HG02852 (cell line): Measurements from ENCODE around the gene GNAS-AS1.

Source experiments
- ATAC-seq: cut with Tn5 transposase; IDR thresholded peaks from one replicate; pipeline ENCODE4 v1.9.1; 2021; ENCODE audit warnings: mild to moderate bottlenecking, moderate library complexity; ENCODE audit not compliant: unreplicated experiment

Gene GNAS-AS1

DNA sequence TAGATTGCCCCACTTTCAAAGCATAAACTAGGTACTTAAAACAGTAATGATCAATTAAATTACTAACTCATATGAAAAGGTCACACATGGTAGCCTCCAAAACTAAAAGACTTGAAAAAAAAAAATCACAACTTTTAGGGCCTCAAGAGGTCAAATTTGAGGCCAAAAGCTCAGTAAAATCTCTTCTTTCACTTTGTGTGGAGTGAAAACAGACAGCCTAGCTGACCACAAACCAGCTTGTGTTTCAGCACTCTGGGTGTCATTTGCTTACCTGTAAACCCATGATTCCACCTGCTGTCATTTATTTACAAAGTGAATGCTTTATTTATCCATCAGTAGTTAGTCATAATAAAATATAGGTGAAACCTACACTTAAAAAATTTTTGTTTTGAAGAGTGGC lies 35.8 kb upstream of the GNAS-AS1 start:
- no peak for ATAC-seq

GRCh38 chr20:58884966-58885365 lies 34.3 kb upstream of the GNAS-AS1 start:
- ATAC-seq: no peak

DNA sequence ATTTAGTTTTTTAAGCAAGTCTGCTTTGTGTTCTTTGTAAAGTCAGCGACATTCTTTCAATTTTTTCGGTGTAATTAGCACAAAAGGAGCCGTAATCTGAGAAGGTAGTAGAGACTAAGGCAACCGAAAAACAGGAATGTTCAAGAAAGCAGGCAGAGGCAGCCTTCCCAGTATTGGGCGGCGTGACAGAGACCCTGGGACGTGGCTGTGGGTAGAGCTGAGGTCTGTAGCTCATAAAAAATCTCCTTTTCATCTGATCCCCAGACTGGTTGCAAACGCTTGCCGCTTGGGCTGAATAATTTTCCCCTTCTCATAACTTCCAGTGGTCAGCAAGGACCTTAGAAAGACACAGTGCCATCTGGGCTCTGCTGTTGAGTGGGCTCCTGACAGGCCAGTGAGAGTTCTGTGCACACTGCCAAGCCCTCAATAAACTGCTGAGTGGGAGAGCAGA lies 32.6 kb upstream of the GNAS-AS1 start:
- no peak for ATAC-seq

DNA sequence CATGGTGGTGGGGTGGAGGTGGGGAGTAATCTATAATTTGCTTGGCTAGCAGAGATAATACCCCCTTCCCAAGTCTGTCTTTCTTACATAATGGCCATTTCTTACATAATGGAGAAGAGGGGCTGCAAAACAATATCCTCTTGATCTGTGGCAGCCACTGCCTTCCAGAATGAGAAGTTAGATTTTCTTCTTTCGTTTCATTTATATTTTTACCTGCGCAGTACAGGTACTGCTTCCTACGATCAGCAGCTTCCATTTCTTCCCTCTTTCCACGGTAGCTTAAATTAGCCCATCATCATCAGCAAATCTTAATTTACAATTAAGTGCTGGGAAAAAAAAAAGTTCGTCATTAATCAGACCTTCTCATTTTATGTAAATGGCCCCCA lies 32.0 kb upstream of the GNAS-AS1 start:
- ATAC-seq: no peak

DNA sequence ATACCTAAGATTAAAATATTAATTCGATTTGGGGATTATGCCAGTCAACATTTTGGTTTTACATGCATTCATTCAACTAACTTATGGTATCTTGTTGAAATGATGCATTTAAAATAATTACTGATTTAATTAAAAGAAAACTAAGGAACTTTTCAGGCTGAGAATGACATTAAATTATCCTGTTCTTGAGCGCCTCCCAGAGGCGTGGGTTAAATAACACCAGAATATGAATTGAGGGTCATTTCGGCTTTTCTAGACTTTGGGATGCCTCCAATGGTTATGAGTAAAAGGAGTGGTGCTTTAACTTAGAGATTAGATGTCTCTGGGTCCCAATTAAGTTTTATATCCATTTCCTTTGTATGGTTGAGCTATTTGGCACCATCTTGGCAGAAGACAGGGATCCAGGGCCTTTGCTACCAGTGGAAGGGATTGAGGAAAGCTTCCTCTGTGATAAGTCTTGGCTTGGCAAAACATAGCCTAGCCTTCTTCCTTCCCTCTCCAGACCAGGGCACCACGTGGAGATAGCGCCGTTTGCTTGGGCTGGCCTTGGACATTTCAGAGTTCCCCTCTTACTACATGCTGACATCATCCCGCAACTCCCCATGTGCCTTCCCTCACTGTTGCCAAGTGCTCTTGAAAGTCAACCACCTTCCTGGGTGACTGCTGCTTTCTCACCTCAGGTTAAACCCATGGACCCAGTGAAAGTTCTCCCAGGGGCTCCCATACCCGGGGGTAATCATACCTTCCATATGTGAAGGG lies 30.5 kb upstream of the GNAS-AS1 start:
- ATAC-seq: no peak

- no peak for ATAC-seq
Observed at GRCh38 chr20:58880441-58880840, 29.7 kb upstream of the GNAS-AS1 start.

- no peak for ATAC-seq
Observed at GRCh38 chr20:58878399-58878798, 27.7 kb upstream of the GNAS-AS1 start.

- ATAC-seq: no peak
Observed at GRCh38 chr20:58877976-58878360, 27.3 kb upstream of the GNAS-AS1 start.

- ATAC-seq: no peak
Observed at GRCh38 chr20:58877050-58877975, 26.6 kb upstream of the GNAS-AS1 start.

GRCh38 chr20:58876437-58876836 lies 25.7 kb upstream of the GNAS-AS1 start:
- ATAC-seq: no peak

- no peak for ATAC-seq
Observed at GRCh38 chr20:58875541-58876134, 24.9 kb upstream of the GNAS-AS1 start.

- ATAC-seq: no peak
Observed at GRCh38 chr20:58875111-58875510, 24.4 kb upstream of the GNAS-AS1 start.

DNA sequence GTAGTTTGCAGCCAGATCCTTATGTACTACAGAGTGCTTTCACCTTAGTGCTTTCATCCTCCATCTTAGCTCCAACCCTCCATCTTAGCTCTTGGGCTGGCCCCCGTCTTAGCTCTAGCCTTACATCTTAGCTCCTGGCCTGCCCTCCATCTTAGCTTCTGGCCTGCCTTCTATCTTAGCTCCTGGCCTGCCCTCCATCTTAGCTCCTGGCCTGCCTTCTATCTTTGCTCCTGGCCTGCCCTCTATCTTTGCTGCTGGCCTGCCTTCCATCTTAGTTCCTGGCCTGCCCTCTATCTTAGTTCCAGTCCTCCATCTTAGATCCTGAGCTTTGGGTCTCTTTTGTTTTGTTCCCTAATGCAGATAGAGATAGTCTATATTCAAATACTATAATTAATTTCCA lies 23.8 kb upstream of the GNAS-AS1 start:
- ATAC-seq: no peak

GRCh38 chr20:58871533-58872102 lies 20.9 kb upstream of the GNAS-AS1 start:
- ATAC-seq: no peak

GRCh38 chr20:58870293-58871014 lies 19.8 kb upstream of the GNAS-AS1 start:
- ATAC-seq: no peak

GRCh38 chr20:58869662-58870227 lies 19.0 kb upstream of the GNAS-AS1 start:
- ATAC-seq: no peak

- ATAC-seq: no peak
Observed at GRCh38 chr20:58868795-58869194, 18.1 kb upstream of the GNAS-AS1 start.

GRCh38 chr20:58867211-58867610 lies 16.5 kb upstream of the GNAS-AS1 start:
- ATAC-seq: no peak

- no peak for ATAC-seq
Observed at GRCh38 chr20:58865843-58866242, 15.1 kb upstream of the GNAS-AS1 start.

GRCh38 chr20:58864346-58864745 lies 13.6 kb upstream of the GNAS-AS1 start:
- ATAC-seq: no peak
